ENCODE results near the gene RXFP1.

DNA sequence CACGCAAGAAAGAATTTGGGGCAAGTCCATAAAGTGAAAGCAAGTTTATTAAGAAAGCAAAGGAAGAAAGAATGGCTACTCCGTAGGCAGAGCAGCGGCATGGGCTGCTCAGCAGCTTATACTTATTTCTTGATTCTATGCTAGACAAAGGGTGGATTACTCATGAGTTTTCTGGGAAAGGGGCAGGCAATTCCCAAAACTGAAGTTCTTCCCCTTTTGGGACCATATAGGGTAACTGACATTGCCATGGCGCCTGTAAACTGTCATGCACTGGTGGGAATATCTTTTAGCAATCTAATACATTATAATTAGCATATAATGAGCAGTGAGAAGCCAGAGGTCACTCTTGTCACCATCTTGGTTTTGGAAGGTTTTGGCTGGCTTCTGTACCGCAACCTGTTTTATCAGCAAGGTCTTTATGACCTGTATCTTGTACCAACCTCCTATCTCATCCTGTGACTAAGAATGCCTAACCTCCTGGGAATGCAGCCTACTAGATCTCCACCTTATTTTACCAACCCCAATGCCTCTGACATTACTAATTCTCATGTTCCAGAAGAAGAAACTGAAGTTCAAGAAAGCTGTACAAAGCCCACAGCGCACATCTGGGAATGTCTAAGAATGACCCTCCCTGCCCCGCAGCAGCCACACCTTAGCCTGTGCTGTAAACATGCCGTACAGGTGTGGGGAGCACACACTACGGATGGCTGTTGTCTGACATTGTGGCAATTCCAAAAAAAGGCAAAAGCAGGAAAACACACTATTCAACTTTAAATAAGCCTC, 18.6 kb downstream of the RXFP1 start:
- no peak for TF ChIP-seq RARB (CRISPR knock-in tag; IDR thresholded peaks at IDR 0.05)
- TF ChIP-seq ZFP3 (CRISPR knock-in tag; IDR thresholded peaks at IDR 0.05): no peak
- no peak for TF ChIP-seq BACH2 (CRISPR knock-in tag; IDR thresholded peaks at IDR 0.05; ENCODE audit: borderline replicate concordance)
- no peak for TF ChIP-seq ZNF8 (CRISPR knock-in tag; IDR thresholded peaks at IDR 0.05)
- TF ChIP-seq OSR1 (CRISPR knock-in tag; IDR thresholded peaks at IDR 0.05): no peak
- TF ChIP-seq CSDC2 (CRISPR knock-in tag; IDR thresholded peaks at IDR 0.05): no peak

Measured in SK-N-SH treated with all-trans-retinoic acid at 6 μM for 48 hours (cell line).